ENCODE results near the gene XCL1. TPM values are rescaled to one million over a fixed set of nuclear protein-coding genes. Genes with fewer than 3 reads are reported as not detected.
"Not testable (repeated sequence)": the region's sequence is repeated elsewhere in the genome, so short reads cannot be mapped to it uniquely, and the experiment has no call there.

XCL1 gene
- total and polyA plus RNA-seq, 2 experiments from 2014 or later, result not detected

DNA sequence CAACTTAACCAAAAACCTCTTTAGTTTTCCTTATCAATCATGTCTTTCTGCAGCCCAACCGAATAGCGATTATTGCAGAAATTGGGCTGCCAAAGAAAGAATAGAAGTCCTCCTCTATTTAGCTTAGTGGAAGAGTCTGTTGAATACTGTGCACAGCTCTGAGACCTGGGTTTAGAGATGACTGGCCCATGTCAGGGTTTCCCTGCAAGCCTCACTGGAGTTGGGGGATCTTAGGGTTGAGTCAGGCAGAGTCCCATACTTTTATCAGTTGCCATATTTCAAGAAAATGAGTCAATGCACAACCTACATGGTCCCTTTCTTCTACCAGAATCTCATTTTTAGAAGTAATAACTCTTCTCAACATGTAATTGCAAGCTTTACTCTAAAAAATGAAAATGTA is 3.9 kb downstream of the XCL1 start:
- H4K20me1 ChIP-seq (ENCODE audit: insufficient read depth); H3K27ac ChIP-seq; H2AFZ ChIP-seq; H3K27me3 ChIP-seq (replicated peaks; ENCODE audit: insufficient read depth); H3K79me2 ChIP-seq (ENCODE audit: insufficient read depth); H3K9me3 ChIP-seq (ENCODE audit: low read depth); H3K9ac ChIP-seq; H3K4me3 ChIP-seq; H3K36me3 ChIP-seq (ENCODE audit: low read depth); DNase-seq; H3K9me2 ChIP-seq (ENCODE audit: insufficient read depth); H3K4me2 ChIP-seq (ENCODE audit: unreplicated experiment): not testable (repeated sequence)
- Histone ChIP-seq H3F3A (ENCODE audit: insufficient read depth) (peaks cover 10% of the 10 kb centered on the region; the same call in 1 of the 2 replicates), H3K4me1 (ENCODE audit: insufficient read depth) (peaks cover 29% of the 10 kb centered on the region)
- in situ Hi-C loops (cut with MboI), result loop anchor here (10.0 kb wide), 2 partner anchors 135 to 235 kb away; no protein-coding TSS in a partner anchor
- WGBS, 2 experiments (ENCODE audit: low coverage in 1 of 2, low lambda C conversion rate in 2 of 2, missing lambda C conversion rate in 2 of 2), result 89 to 100% methylated on average over 2 of the region's 2 CpGs

DNA sequence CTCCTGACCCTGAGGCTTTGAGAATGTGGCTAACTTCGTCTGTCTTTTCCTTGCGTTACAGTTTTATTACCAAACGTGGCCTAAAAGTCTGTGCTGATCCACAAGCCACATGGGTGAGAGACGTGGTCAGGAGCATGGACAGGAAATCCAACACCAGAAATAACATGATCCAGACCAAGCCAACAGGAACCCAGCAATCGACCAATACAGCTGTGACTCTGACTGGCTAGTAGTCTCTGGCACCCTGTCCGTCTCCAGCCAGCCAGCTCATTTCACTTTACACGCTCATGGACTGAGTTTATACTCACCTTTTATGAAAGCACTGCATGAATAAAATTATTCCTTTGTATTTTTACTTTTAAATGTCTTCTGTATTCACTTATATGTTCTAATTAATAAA is 4.6 kb downstream of the XCL1 start:
- not testable (repeated sequence) for H3K4me2 ChIP-seq (ENCODE audit: unreplicated experiment); H3K36me3 ChIP-seq (ENCODE audit: low read depth); H3K27me3 ChIP-seq (replicated peaks; ENCODE audit: insufficient read depth); H3K9ac ChIP-seq; H3K4me3 ChIP-seq; H3K27ac ChIP-seq; H2AFZ ChIP-seq; H3K9me2 ChIP-seq (ENCODE audit: insufficient read depth); H3K79me2 ChIP-seq (ENCODE audit: insufficient read depth); H3K9me3 ChIP-seq (ENCODE audit: low read depth); DNase-seq; H4K20me1 ChIP-seq (ENCODE audit: insufficient read depth)
- Histone ChIP-seq H3F3A (ENCODE audit: insufficient read depth) (peaks cover 13% of the 10 kb centered on the region; the same call in 1 of the 2 replicates), H3K4me1 (ENCODE audit: insufficient read depth) (peaks cover 33% of the 10 kb centered on the region)
- in situ Hi-C loops (cut with MboI), result loop anchor here (10.0 kb wide), 2 partner anchors 136 to 236 kb away; no protein-coding TSS in a partner anchor
- 75 to 80% methylated on average over 7 of the region's 7 CpGs for WGBS, 2 experiments (ENCODE audit: low coverage in 1 of 2, low lambda C conversion rate in 2 of 2, missing lambda C conversion rate in 2 of 2)

DNA sequence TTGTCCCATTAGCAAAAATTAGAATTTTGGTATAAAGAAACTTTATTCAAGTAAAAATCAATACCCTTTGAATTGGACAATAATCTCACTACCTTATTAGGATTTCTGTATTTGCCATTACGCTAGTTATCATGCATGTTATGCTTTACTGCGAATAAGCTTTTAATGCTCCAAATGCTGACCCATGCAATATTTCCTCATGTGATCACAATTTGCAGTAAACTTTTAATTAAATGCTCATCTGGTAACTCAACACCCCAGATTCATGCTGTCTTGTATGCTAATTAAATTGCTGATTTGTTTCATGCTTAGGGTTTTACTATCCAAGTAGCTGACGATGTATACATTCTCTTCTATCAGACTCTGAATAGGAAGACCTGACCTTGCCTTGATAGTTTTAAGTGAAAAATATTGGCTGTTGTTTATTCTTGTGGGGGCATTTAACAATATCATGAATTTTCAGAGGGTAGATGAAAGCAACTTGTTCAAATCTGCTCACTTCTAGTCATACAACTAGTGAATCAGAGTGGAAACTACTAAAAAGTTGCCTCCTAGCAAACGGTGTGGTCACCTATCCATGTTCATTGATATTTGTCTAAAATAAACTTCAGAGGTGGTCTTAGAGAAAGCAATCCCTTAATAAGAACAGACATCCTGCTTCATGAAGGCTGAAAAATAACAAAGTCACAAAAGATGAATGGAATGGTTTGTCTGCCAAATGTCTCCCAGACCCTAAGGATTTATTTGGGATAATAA is 5.6 kb downstream of the XCL1 start:
- in situ Hi-C loops (cut with MboI), result loop anchor here (10.0 kb wide), 2 partner anchors 137 to 237 kb away; no protein-coding TSS in a partner anchor
- WGBS, 2 experiments (ENCODE audit: low coverage in 1 of 2, low lambda C conversion rate in 2 of 2, missing lambda C conversion rate in 2 of 2), result 69 to 83% methylated on average over 4 of the region's 4 CpGs
- no peaks in the 10 kb centered on the region for H3K36me3 ChIP-seq (ENCODE audit: low read depth)

DNA sequence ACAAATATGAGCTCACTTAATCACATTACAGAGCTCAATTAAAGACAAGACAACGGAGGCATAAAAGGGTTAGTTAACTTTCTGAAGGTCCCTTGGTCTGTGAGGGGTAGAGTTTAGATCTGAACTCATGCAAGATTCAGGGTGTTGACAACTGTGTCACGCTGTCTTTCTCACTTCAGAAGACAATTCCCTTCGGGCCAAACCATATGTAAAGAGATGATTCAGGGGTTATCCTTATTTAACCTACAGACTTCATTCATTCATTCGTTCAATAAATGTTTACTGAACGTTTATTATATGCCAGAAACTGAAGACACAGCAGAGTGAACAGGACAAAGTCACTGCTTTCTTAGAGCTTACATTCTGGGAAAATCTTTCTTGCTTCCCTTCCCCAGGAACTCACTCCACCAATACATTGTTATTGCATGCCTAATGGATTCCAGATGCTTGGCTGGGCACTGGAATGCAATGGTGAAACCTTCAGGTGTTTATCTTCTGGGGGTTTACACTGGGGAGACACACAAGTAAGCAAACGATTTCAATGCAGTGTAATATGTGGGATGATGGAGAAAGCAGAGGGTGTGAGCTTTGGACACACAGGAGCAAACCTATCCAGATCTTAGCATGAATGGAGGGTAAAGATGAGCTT is 6.4 kb downstream of the XCL1 start:
- no peaks in the 10 kb centered on the region for H3K27me3 ChIP-seq (replicated peaks; ENCODE audit: insufficient read depth)
- peaks cover 13% of the 10 kb centered on the region; the same call in 1 of the 2 replicates for H3F3A ChIP-seq (ENCODE audit: insufficient read depth)
- no peaks in the 10 kb centered on the region for H3K9me3 ChIP-seq (ENCODE audit: low read depth)
- peak overlapping the region; percentile 14; the same call in 1 of the 2 replicates for H3K4me3 ChIP-seq
- peaks cover 33% of the 10 kb centered on the region for H3K4me1 ChIP-seq (ENCODE audit: insufficient read depth)
- no peaks in the 10 kb centered on the region for H4K20me1 ChIP-seq (ENCODE audit: insufficient read depth)
- no peak overlapping the region for H3K27ac ChIP-seq
- no peak for TF ChIP-seq EZH2phosphoT487 (IDR thresholded peaks at IDR 0.05; ENCODE audit: insufficient read depth, low read depth)
- TF ChIP-seq EZH2 (IDR thresholded peaks at IDR 0.05; ENCODE audit: insufficient read depth, poor library complexity, severe bottlenecking), result no peak
- DNase-seq, result peak; percentile 53
- H3K36me3 ChIP-seq (ENCODE audit: low read depth), result no peaks in the 10 kb centered on the region
- no peak overlapping the region for H2AFZ ChIP-seq
- WGBS, 2 experiments (ENCODE audit: low coverage in 1 of 2, low lambda C conversion rate in 2 of 2, missing lambda C conversion rate in 2 of 2), result 27 to 32% methylated on average over 6 of the region's 6 CpGs
- peak overlapping the region; percentile 59 for H3K4me2 ChIP-seq (ENCODE audit: unreplicated experiment)
- in situ Hi-C loops (cut with MboI), result loop anchor here (10.0 kb wide), 2 partner anchors 138 to 238 kb away; no protein-coding TSS in a partner anchor
- no peak overlapping the region for H3K9ac ChIP-seq
- H3K79me2 ChIP-seq (ENCODE audit: insufficient read depth), result no peaks in the 10 kb centered on the region
- no peaks in the 10 kb centered on the region for H3K9me2 ChIP-seq (ENCODE audit: insufficient read depth)

More for the DNA sequence above, 5.6 kb downstream of the XCL1 start:
- Histone ChIP-seq H3K27me3 (replicated peaks; ENCODE audit: insufficient read depth) (no peaks in the 10 kb centered on the region), H3K9me3 (ENCODE audit: low read depth) (no peaks in the 10 kb centered on the region), H4K20me1 (ENCODE audit: insufficient read depth) (no peaks in the 10 kb centered on the region), H3K79me2 (ENCODE audit: insufficient read depth) (no peaks in the 10 kb centered on the region), H3K4me1 (ENCODE audit: insufficient read depth) (peaks cover 33% of the 10 kb centered on the region), H3K4me2 (ENCODE audit: unreplicated experiment) (no peak overlapping the region), H3K27ac (no peak overlapping the region), H3K4me3 (no peak overlapping the region), H2AFZ (no peak overlapping the region), H3K9me2 (ENCODE audit: insufficient read depth) (no peaks in the 10 kb centered on the region), H3F3A (ENCODE audit: insufficient read depth) (peaks cover 13% of the 10 kb centered on the region; the same call in 1 of the 2 replicates), H3K9ac (no peak overlapping the region)
- DNase-seq, result no peak
- no peak for TF ChIP-seq EZH2phosphoT487 (IDR thresholded peaks at IDR 0.05; ENCODE audit: insufficient read depth, low read depth)
- no peak for TF ChIP-seq EZH2 (IDR thresholded peaks at IDR 0.05; ENCODE audit: insufficient read depth, poor library complexity, severe bottlenecking)
